ENCODE measurements around the gene ABCC10.
"Not testable (repeated sequence)": the region's sequence is repeated elsewhere in the genome, so short reads cannot be mapped to it uniquely, and the experiment has no call there.

The ABCC10 gene

GRCh38 chr6:43498291-43498690 is 71.0 kb downstream of the ABCC10 start:
- DNase-seq, result not testable (repeated sequence)

- no peak for DNase-seq
Observed at GRCh38 chr6:43499028-43499815, 71.9 kb downstream of the ABCC10 start.
